HG03521 (cell line): ENCODE data around the gene PBLD.
"Not testable (repeated sequence)": the region's sequence is repeated elsewhere in the genome, so short reads cannot be mapped to it uniquely, and the experiment has no call there.

ENCODE experiments used
- ATAC-seq: cut with Tn5 transposase; IDR thresholded peaks from one replicate; pipeline ENCODE4 v1.9.1; 2021; ENCODE audit warnings: mild to moderate bottlenecking, moderate library complexity; ENCODE audit not compliant: unreplicated experiment

Gene PBLD

DNA sequence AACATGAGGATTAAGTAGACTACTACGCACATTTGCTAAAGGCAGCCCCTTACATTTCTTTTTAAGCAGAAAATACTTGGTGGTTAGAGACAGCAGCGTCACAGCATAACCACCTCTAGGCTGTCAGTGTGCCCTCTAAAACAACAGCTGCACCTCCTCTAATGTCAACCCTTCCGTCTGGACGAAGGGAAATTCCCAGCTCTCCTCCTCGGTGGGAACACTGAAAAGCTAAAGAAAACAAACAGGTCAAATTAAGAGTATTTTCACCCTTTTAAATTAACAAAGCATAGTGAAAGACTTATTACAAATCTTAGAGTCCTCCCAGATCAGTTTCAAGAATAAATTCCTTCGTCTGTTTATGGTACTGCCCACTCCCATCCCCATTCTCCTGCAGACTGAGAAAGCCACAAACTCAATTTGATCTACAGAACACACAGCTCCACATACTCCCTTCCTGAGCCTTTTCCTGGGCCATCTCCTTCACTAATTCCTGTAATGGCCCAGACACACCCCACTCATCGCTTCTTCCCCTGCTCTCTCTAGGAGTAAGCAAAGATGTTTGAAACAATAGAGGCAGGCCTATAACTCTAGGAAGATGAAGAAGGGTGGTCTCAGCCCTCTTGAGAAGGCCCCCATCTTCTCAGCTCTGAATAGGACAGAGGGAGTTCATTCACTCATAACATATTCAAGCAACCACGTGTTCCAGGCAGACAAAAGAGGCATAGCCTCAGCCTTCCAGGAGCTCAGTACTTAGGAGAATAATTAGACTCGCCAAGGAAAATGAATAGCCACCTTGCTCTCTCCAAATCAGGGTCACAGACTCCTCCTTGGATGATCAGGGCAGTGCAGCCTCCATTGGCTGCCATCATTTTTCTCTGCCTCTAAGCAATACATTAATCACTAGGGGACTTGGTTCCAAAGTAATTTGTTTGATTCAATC, 48.4 kb downstream of the PBLD start:
- ATAC-seq = no peak

DNA sequence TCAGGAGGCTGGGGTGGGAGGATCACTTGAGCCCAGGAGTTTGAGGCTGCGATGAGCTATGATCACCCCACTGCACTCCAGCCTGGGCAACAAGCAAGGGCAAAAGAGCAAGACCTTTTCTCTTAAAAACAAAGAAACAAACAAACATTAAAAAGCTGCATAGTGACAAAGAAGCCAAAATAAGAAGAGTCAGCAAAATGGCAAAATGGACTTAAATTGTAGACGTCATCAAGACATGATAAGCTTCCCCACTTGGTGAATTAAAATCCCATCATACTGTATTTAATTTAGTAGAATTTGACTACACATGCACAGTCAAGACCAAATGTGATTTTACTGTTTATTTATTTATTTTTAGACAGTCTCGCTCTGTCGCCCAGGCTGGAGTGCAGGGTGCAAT, 52.0 kb downstream of the PBLD start:
- no peak for ATAC-seq

DNA sequence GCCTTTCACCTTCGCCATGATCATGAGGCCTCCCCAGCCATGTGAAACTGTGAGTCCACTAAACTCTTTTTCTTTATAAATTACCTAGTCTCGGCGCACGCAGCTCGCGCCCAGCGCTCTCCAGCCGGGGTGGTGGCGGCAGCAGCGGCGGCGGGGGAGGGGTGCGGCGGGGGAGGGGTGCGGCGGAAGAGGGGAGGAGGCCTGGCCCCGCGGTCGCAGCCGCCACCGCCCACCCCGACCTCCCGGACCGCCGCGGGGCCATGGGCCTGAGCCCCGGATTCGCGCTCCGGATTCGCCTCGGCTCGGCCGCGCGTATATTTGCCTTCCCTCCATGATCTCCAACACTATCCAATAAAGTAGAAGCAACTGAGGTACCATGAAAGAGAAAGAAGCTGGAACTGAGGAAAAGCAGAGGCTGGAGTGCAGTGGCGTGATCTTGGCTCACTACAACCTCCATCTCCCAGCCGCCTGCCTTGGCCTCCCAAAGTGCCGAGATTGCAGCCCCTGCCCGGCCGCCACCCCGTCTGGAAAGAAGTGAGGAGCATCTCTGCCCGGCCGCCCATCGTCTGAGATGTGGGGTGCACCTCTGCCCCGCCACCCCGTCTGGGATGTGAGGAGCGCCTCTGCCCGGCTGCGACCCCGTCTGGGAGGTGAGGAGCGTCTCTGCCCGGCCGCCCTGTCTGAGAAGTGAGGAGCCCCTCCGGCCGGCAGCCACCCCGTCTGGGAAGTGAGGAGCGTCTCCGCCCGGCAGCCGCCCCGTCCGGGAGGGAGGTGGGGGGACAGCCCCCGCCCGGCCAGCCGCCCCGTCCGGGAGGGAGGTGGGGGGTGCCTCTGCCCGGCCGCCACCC, 53.6 kb downstream of the PBLD start:
- not testable (repeated sequence) for ATAC-seq

DNA sequence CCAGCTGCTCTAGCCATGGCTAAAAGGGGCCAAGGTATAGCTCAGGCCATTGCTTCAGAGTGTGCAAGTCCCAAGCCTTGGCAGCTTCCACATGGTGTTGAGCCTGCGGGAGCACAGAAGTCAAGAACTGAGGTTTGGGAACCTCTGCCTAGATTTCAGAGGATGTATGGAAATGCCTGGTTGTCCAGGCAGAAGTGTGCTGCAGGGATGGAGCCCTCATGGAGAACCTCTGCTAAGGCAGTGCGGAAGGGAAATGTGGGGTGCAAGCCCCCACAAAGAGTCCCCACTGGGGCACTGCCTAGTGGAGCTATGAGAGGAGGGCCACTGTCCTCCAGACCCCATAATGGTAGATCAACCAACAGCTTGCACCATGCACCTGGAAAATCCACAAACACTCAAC, 54.9 kb downstream of the PBLD start:
- ATAC-seq = not testable (repeated sequence)

DNA sequence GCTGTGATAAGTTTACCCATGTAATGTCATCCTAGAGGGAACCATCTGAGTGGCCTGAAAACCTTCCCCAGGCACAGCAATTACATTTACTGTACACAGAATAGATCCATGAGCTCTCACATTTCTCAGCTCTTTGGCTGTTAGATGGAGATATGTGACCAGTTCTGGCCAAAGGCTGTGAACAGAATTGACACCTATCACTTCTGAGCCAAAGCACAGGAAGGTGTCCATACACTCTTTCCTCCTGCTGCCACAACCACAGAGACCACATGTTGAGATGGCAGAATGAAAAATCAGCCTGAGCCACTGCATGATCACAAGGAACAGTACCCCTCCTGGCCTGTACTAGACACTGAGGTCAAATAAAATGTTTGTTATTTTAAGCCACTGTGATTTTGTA, 56.5 kb downstream of the PBLD start:
- no peak for ATAC-seq

DNA sequence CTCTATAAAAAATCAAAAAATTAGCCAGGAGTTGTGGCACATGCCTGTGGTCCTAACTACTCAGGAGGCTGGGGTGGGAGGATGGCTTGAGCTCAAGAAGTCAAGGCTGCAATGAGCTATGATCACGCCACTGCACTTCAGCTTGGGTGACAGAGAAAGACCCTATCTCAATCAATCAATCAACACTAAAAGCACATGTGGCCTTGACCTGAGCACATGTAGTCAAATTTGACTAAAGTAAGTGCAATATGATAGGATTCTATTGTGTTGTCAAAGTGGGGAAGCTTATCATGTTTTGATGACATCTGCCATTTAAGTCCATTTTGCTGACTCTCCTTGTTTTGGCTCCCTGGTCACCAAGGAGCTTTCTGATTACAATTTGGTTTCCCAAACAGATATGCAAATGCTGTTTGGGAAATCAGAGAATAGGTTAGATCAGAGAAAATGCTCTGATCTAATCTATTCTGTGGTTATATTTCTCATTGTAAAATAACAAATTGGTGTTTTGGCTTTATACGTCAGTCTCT, 57.1 kb downstream of the PBLD start:
- no peak for ATAC-seq

DNA sequence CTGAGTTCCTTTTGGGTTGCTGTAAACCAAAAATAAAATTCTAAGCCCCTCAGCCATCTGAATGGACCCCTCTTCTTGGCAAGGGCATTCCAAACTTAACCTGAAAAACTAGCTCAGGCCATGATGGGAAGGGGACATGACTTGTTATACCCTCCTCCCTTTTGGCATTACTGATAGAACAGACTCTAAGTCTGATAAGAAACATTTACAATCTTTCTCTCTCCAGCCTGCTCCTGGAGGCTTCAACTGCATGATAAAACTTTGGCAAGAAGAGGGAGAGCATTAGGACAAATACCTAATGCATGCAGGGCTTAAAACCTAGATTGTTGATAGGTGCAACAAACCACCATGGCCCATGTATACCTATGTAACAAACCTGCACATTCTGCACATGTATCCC, 59.9 kb downstream of the PBLD start:
- ATAC-seq = no peak

DNA sequence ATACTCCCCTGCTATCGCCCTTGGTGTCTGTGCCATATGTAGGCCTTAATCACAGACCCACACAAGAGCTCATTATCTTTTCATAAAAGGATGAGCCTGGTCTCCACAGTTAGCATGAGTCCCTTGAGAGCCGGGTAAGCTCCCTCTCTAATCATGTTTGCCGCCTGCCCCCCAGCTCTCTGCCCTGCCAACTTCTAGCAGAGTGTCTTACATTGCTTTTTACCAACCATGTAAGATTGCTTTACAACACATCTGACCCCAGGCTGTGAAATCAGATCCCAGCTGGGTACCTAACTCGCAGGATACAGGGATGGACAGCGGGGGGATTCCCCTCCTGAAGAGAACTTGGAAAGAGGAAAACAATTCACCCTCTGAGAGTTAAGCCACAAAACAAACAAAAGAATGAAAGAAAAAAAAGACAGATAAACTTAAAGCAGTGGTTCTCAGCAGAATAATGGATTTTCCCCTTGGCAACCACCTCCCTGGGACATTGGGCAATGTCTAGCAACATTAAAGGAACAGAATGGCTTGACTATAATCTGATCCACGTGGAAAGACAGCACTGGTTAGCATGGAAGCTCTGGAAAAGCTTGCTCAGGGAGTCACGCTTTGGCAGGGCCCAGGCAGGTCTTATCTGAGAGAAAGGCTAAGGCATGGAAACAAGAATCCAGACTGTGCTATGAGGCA, 61.4 kb downstream of the PBLD start:
- no peak for ATAC-seq

DNA sequence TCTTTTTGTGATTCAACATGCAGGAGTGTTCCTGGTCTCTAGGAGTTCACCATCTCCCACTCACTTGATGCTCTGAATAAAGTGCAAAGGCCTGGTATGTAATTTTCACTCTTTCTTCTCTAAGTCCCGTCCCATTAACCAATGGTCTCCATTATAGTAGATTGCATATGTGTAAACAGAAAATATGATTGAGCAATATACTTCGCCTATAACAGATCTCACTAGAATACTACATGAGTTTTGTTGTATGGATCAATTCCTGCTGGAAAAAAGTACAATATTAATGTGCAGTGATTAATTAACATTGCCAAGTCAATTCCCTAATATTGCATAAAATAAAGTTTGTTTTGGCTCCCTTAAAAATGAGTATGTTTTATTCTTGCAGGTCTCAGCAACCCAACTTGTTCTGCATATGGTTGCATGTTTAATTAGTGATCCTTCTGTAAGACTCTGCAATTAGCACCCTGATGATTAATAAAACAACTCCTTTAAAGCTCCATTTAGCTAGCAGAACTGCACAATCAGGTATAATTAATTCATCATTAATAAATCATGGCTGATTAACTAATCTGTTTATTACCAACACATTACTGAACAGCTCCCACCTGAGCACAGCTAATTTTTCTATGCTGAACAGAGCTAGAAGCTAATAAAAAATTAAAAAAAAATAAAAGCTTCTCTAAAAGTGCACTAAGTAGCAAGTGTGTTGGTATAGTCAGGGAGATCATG, 63.0 kb downstream of the PBLD start:
- no peak for ATAC-seq

DNA sequence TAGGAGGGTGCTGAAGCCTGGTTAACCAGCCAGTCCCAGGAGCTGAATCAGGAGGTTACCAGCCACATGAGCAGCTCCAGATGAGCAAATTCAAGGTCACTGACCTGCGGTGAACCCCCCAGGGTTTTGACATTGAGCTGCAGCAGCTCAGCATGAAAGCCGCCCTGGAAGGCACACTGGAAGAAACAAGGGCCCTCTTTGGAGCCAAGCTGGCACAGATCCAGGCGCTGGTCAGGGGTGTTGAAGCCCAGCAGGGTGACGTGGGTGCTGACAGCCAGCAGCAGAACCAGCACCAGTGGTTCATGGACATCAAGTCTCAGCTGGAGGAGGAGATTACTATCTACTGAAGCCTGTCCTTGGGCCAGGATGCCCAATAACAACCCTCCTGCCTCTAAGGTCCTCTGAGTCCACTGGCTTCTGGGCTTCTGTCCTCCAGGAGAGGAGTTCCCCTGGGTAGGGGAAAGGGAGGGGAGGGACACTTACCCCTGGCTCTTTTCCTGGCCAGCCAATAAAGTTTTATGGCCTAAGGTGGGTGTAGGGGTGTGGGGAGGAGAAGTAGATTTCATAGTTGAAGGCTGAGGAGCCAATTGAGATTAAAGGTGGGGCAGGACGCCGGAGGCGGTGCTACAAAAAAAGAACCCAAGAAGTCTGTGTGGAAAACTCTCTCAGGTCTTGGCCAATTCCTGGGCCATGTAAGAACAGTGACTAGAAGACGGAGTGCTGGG, 71.4 kb downstream of the PBLD start:
- no peak for ATAC-seq

DNA sequence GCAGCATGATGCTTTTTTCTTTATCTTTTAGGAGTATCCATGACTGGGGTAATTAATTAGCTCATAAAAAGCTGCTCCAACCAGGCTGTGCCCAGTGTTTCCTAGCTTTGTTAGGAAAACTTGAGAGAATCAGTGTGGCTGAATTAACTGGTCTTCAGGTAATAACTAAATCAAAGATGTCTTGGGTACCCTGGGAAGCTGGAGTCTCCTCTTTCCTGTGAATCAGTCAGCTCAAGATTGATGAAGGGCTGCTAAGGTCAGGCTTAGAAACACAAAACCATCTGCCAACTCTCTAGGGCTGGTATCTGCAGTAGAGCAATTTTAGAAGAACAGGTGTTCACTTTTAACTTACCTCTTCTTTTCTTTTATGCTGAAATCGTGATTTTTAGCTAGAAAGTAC, 79.4 kb downstream of the PBLD start:
- no peak for ATAC-seq

DNA sequence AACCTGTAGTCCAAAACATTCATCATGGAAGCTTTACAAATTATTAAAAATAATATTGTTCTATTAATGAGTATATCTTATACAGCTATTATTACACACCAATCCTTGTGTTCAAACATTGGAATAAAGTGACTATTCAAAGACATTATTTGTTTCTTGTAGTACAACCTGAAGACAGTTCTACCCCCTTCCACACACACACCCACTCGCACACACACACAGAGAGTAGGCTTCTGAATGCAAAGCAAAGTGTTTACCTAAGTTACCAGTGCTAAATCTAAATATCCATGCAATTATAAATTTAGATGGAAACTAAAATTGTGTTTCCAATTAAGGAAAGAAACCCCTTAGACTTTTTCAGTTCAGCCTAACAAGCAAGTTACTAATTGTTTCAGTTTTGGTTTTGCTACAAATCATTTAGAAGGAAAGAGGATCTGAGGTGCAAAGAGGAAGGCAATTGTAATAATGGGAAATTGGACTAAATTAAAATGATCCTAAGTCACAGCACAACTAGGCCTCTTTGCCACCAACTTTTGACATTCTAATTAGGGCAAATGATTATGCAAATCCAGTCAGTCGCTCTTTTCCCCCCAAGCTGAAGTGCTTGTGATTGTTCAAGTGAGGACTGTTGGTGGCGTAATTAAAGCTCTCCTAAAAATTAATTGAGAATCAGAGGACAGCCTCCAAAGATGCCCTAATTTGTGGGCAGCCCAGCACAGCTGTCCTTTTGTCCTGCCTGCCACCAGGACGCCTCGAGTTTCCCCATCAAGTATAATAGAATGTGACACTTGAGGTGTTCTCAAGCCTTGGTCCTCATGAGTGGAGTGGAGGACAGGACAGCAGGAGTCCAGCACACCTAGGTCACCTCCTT, 80.9 kb downstream of the PBLD start:
- ATAC-seq = no peak

DNA sequence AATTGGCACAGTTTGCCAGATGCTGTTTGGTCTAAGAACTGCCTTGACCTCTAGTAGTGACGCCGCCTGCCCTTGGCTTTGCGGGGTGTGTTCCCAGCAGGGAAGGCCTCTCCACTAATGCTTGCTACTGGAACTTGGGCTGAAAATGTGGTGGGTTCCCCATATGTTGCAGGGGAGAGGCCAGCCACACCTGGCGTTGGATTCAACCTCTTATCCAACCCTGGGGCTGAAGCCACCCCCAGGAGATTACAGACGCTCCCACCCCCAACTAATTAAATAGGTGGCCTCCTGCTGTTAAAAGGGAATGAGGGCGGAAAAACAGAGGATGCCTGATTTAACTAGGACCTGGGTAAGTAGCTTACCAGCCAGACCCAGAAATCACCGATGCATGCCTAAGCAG, 81.6 kb downstream of the PBLD start:
- ATAC-seq = no peak

DNA sequence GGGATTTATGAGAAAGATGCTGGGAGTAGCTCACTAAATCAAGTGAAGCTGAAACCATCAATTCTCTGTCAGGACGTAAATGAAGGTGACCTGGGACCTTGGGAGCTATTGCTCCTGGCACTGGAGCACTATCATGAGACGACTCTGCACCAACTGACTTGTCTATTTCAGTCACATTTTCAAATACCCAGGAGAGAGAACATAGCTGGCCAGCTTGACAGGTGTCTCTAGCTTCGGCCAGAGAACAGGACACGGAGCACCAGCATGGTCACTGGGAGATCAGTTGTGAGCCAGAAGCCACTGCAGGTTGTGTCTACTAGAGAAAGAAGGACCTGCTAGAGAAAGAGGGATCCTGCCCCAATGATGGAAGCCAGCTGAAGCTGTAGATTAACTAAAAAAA, 83.4 kb downstream of the PBLD start:
- ATAC-seq = no peak

DNA sequence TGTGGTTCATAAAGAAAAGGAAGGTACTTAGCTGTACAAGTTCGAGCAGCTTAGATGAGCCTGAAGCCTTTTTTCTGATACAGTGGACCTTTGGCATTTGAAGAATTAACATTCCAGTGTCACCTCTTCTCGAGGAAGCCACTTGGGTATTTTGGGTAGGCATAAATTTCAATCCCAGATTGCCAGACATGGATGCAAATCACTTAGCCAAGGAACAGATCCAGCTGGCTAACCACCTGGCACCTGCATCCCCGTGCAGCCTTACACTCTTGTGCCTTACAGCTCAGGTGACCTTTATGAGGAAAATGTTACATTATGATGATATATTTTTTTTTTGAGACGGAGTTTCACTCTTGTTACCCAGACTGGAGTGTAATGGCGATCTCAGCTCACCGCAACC, 84.8 kb downstream of the PBLD start:
- no peak for ATAC-seq

DNA sequence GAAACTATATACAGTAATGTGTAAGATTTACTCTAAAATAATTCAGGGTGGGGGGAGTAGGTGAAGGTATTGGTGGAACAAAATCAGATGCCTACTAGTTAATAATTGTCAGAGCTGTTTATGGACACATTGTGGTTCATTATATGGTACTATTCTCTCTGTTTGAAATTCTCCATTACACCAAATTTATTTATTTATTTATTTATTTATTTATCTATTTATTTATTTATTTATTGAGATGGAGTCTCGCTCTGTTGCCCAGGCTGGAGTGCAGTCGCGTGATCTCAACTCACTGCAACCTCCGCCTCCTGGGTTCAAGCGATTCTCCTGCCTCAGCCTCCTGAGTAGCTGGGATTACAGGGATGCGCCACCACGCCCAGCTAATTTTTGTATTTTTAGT, 86.3 kb downstream of the PBLD start:
- not testable (repeated sequence) for ATAC-seq

DNA sequence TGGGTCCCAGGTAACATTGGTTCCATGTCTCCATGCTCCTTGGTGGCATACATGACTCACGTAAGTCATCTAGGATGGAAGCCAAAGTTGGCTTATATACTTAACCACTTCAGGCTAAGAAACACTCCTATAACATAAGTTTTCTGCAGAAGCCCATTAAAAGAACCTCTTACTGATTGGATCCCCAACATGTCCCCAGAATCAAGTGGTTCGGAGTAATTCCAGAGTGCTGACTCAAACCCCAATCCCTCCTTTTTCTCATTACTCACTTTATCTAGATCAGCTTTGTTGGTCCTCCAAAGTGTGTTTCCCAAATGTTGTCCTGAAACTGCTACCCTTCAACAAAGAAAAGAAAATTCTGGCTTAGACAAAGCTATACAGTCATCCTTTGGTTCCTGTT, 90.7 kb downstream of the PBLD start:
- ATAC-seq = no peak

DNA sequence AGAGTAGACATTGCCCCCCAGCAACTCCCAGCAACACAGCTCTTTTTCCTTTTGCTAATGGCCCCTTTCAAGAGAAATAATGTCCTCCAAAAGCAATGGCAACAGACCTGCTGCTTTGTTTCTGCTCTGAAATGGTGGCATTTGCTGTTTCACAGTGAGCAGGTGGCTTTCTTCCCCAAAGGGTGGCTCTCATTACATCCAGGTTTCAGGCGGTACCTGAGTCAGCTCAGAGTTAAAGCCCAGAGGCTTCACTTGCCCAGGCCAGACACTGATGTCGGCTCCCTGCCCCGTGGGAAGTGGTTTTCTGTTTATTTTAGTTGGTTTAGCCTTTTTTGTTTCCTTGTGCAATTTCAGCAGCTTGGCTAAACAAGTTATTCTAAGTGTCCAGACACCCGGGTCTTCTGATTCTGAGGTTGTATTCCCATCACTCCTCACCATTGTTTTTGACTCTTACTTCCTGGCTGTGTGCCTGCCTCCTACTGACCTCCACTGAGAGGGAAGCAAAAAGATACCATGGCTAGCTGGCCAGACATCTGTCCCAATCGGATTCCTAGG, 93.1 kb downstream of the PBLD start:
- no peak for ATAC-seq

DNA sequence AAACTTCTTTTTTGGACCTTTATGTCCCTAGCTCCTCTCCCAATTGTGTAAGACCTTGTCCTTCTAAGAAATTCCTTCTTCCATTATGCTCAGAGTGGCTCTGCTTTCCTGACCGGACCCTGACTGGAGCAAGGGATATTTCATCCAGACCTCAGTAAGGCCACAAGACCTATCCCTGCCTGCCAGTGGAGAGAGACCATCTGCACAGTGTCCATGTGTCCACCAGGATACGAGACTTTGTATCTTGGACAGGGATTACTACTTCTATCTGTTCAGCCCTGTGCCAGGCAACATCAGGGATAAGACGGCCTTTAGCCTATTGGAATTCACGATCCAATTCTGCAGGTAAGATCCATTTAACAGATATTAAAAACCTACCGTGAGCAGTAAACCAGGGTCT, 93.7 kb downstream of the PBLD start:
- ATAC-seq = no peak
